ENCODE measurements around the gene MON2.

Gene MON2

DNA sequence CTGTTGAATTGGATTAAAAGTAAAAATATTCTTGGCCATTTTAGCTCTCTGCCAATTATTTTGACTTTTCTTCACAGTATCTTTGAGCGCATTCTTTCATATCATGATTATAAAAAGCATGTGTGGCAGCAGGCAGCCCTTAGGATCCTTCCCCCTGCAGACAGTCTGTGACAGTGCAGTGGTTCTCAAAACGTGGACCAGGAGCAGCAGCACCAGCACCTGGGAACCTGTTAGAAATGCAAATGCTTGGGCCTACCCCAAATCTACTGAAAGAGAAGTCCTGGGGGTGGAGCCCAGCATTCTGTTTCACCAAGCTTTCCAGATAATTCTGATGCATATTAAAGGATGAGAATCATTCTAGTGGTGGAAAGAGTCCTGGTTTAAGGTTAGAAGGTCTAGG lies 155.6 kb downstream of the MON2 start:
- TF ChIP-seq, protein P1, sequence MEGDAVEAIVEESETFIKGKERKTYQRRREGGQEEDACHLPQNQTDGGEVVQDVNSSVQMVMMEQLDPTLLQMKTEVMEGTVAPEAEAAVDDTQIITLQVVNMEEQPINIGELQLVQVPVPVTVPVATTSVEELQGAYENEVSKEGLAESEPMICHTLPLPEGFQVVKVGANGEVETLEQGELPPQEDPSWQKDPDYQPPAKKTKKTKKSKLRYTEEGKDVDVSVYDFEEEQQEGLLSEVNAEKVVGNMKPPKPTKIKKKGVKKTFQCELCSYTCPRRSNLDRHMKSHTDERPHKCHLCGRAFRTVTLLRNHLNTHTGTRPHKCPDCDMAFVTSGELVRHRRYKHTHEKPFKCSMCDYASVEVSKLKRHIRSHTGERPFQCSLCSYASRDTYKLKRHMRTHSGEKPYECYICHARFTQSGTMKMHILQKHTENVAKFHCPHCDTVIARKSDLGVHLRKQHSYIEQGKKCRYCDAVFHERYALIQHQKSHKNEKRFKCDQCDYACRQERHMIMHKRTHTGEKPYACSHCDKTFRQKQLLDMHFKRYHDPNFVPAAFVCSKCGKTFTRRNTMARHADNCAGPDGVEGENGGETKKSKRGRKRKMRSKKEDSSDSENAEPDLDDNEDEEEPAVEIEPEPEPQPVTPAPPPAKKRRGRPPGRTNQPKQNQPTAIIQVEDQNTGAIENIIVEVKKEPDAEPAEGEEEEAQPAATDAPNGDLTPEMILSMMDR (IDR thresholded peaks at IDR 0.05; ENCODE audit: control insufficient read depth, extremely low read depth, insufficient read depth) = no peak
- no peak for DNase-seq (ENCODE audit: low read depth)

DNA sequence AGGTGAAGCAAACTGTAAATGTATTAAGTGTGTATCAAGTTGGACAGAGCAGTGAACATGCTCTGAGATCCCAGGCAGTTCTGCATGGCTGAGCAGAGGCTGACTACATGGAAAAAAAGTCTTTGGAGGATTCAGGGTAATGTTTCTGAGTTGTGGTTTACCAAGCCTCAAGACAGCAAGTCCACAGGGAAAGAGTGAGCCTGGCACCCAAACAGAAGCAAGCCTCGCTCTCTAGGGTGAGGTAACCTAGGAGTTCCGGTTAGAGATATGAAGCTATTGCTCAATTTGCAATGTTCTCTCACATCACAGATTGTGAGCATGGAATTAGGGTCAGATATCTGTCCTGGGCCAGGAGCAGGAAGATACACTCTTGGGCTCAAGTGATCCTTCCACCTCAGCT lies 158.6 kb downstream of the MON2 start:
- DNase-seq (ENCODE audit: low read depth) = no peak
- TF ChIP-seq, protein P1 (IDR thresholded peaks at IDR 0.05; ENCODE audit: control insufficient read depth, extremely low read depth, insufficient read depth) = no peak
- H3K4me3 ChIP-seq (ENCODE audit: low read depth, low read length) = no peak overlapping the region

More for the DNA sequence above, 155.6 kb downstream of the MON2 start:
- no peak overlapping the region for H3K4me3 ChIP-seq (ENCODE audit: low read depth, low read length)

DNA sequence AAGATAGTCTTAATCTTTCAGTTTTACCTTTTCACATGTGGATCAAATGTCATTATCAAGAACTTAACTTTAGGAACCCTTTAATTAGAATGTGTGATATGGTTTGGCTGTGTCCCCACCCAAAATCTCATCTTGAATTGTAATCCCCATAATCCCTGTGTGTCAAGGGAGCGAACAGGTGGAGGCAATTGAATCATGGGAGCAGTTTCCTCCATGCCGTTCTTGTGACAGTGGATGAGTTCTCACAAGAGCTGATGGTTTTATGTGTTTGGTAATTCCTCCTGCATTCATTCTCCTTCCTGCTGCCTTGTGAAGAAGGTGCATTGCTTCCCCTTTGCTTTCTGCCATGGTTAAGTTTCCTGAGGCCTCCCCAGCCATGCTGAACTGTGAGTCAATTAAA lies 160.6 kb downstream of the MON2 start:
- TF ChIP-seq, protein P1 (IDR thresholded peaks at IDR 0.05; ENCODE audit: control insufficient read depth, extremely low read depth, insufficient read depth) = no peak
- no peak for DNase-seq (ENCODE audit: low read depth)
- H3K4me3 ChIP-seq (ENCODE audit: low read depth, low read length) = no peak overlapping the region

DNA sequence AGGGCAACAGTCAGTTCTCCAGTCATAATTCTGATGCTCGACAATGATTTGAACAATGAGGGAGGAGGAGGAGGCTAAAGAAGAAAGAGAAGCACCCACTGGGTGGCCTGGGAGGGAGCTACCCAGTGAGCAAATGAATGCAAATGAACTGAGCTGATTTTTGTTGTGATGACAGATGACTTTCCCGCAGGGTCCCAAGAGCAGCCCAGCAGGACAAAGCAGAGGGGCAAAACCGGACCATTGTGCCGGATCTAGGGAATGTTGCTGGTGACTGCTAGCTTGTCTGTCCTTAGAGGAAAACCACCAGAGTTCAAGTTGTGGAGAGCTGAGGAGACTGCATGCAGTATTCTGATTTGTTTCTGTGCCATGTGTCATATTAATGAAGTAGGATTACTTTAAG lies 162.8 kb downstream of the MON2 start:
- H3K4me3 ChIP-seq (ENCODE audit: low read depth, low read length) = no peak overlapping the region
- TF ChIP-seq, protein P1 (IDR thresholded peaks at IDR 0.05; ENCODE audit: control insufficient read depth, extremely low read depth, insufficient read depth) = no peak
- DNase-seq (ENCODE audit: low read depth) = no peak

DNA sequence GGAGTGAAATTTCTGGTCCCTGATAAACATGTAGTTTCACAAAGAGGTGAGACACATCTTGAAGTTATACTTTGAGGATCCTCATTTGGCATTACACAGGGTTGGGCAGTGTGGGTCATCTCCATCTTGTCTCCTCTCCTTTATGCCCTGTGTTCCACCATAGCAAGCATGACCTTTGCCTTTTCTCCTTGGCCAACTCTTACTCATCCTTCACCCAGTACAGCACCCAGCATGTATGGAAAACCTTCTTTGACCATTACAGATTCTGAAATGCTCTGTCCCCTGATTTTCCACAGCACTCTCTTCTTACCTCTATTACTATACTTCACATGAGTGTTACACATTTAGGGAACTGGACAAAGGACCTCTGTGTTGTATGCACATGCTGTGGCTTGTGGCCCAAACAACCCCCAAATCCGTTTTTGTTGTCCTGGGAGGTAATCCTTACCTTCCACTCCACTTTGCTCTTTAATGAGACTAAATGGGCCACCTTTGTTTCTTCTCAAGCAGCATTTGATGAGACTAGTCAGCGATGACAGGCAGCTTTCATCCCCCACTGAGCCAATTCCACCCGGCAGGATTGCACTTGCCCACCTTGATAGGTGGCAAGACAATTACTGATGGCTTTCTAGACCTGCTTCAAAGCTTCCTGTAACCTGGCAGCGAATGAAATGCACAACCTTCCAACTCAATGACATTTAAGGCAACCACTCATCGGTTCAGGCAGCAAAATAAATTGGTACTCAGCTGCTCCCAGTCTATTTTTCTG lies 163.5 kb downstream of the MON2 start:
- no peak for DNase-seq (ENCODE audit: low read depth)
- H3K4me3 ChIP-seq (ENCODE audit: low read depth, low read length) = no peak overlapping the region
- TF ChIP-seq, protein P1 (IDR thresholded peaks at IDR 0.05; ENCODE audit: control insufficient read depth, extremely low read depth, insufficient read depth) = no peak

DNA sequence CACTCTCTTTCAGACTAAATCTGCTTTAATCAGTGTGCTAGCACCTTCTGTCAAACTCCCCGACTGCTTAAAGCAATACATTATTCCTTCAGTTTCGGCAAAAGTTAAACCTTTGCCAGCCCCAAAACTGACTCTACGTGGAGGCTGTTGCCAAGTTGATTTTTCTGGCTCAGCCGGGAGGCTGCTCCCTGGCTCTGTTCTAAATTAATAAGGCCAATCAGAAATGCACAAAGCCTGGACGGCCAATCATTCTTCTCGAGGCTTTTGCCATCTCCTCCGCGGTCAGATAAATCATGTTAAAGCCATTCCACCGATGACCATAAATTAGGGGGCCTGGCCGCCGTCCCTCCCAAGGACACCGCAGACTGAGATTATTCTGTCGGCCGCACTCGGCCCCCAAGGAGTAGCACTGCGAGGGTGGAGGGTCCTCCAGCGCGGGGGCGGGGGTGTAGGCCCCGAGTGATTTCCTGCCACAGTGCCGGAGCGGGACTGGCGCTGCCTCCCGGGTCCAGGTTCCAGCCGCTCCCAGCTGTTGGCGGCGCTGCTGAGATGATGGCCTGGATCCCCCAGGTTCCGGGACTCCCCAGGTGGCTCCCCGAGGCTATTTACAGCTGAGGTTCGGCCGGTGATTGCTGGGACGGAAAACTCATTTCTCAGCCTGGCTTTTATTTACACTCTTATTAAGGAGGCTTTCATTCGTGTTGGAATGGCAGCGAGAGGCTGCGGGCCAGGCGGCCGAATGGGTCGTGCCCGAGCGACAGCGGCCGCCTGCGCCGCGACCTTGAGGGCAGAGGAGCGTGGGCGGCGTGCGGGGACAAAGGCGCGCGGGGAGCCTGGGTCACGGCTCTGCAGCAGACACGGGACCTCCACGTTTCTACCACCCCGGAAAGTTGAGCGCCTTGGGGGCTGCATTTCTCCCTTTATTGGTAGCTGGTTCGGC lies 165.1 kb downstream of the MON2 start:
- TF ChIP-seq, protein P1 (IDR thresholded peaks at IDR 0.05; ENCODE audit: control insufficient read depth, extremely low read depth, insufficient read depth) = no peak
- no peak for DNase-seq (ENCODE audit: low read depth)
- H3K4me3 ChIP-seq (ENCODE audit: low read depth, low read length) = no peak overlapping the region
